Thoracic aorta (tissue), 2 donors: Measurements from ENCODE around the gene YEATS4. TPM values are rescaled to one million over a fixed set of nuclear protein-coding genes. Genes with fewer than 3 reads are reported as not detected.
A peak's percentile ranks its signal among the peaks of the same experiment; 100 is the strongest.

Experiments used
- ATAC-seq: fragments of 150-250 bp; one replicate; pipeline ENCODE4 v1.8.0; 2017; ENCODE audit warnings: low read depth; ENCODE audit not compliant: insufficient number of reproducible peaks, low FRiP score
- DNase-seq: peaks from one replicate; pipeline ENCODE4 v3.0.0-alpha.2; 2020; ENCODE audit warnings: low spot score
- H3K27ac ChIP-seq, 2 donors: fragments of 200-600 bp; sonication (generic); 1 replicate in 1 of 2; 2 replicates in 1 of 2; pipeline ENCODE4 v1.5.1; 2016; ENCODE audit warnings: mild to moderate bottlenecking in 2 of 2, moderate library complexity in 2 of 2
- H3K27me3 ChIP-seq: fragments of 200-600 bp; sonication (generic); replicated peaks from 2 replicates; pipeline ENCODE4 v1.6.0; 2016; ENCODE audit warnings: mild to moderate bottlenecking; ENCODE audit not compliant: insufficient read depth
- H3K36me3 ChIP-seq: fragments of 200-600 bp; sonication (generic); one replicate; pipeline ENCODE4 v1.5.1; 2016
- H3K4me1 ChIP-seq, 2 donors: fragments of 200-600 bp; sonication (generic); 1 replicate in 1 of 2; 2 replicates in 1 of 2; pipeline versions ENCODE4 v1.5.1 to v1.6.0; 2016; ENCODE audit warnings: low read depth in 2 of 2, mild to moderate bottlenecking in 1 of 2; ENCODE audit not compliant: control insufficient read depth in 1 of 2
- H3K4me3 ChIP-seq: fragments of 200-600 bp; sonication (generic); 2 replicates; pipeline ENCODE4 v1.5.1; 2016; ENCODE audit warnings: mild to moderate bottlenecking
- H3K9me3 ChIP-seq: fragments of 200-600 bp; sonication (generic); 2 replicates; pipeline ENCODE4 v1.5.1; 2016
- CTCF ChIP-seq: fragments of 200-600 bp; sonication (generic); IDR thresholded peaks from one replicate; pipeline ENCODE4 v1.5.1; 2019; ENCODE audit warnings: antibody characterized with exemption
- total RNA-seq, 2 donors: library from RNA; depleted of rRNA; stranded (reverse); fragments of >200 nt; gene quantifications; one replicate each; pipeline versions ENCODE4 v1.1.0 to v1.2.3, GENCODE V29; 2016

The YEATS4 gene
- total RNA-seq, 2 donors from 2014 or later, result 5.7 to 9.7 TPM

- H3K27me3 ChIP-seq, result no peaks in the 10 kb centered on the region
- H3K27ac ChIP-seq, result no peak overlapping the region
- H3K4me3 ChIP-seq, result peak overlapping the region; percentile 75
- H3K9me3 ChIP-seq, result no peaks in the 10 kb centered on the region
- H3K36me3 ChIP-seq, result no peaks in the 10 kb centered on the region
- DNase-seq, result no peak
- ATAC-seq, result no peak
- no peak for TF ChIP-seq CTCF
- peaks cover 0 to 10% of the 10 kb centered on the region in 2 donors for H3K4me1 ChIP-seq
These were observed 28.0 kb upstream of the YEATS4 start for GRCh38 chr12:69331519-69331908.

GRCh38 chr12:69331909-69332684 is 27.4 kb upstream of the YEATS4 start:
- Histone ChIP-seq H3K9me3 (no peaks in the 10 kb centered on the region), H3K4me1 (peaks cover 0 to 10% of the 10 kb centered on the region in 2 donors), H3K27me3 (no peaks in the 10 kb centered on the region), H3K4me3 (peak overlapping the region; percentile 75), H3K27ac (no peak overlapping the region), H3K36me3 (no peaks in the 10 kb centered on the region)
- DNase-seq (no peak), ATAC-seq (no peak)
- TF ChIP-seq CTCF, result no peak

- H3K4me3 ChIP-seq, result no peak overlapping the region
- no peaks in the 10 kb centered on the region for H3K36me3 ChIP-seq
- no peak overlapping the region for H3K27ac ChIP-seq
- ATAC-seq, result no peak
- H3K27me3 ChIP-seq, result no peaks in the 10 kb centered on the region
- no peak for TF ChIP-seq CTCF
- no peak for DNase-seq
- no peaks in the 10 kb centered on the region for H3K9me3 ChIP-seq
- peaks cover 0 to 10% of the 10 kb centered on the region in 2 donors for H3K4me1 ChIP-seq
These were observed 26.7 kb upstream of the YEATS4 start for GRCh38 chr12:69332815-69333358.

- H3K4me1 ChIP-seq, result peaks cover 0 to 10% of the 10 kb centered on the region in 2 donors
- no peaks in the 10 kb centered on the region for H3K36me3 ChIP-seq
- no peak for ATAC-seq
- no peak for DNase-seq
- no peak overlapping the region for H3K4me3 ChIP-seq
- TF ChIP-seq CTCF, result no peak
- H3K27me3 ChIP-seq, result no peaks in the 10 kb centered on the region
- no peak overlapping the region for H3K27ac ChIP-seq
- no peaks in the 10 kb centered on the region for H3K9me3 ChIP-seq
These were observed 25.4 kb upstream of the YEATS4 start for GRCh38 chr12:69334158-69334557.

GRCh38 chr12:69337311-69338090 is 22.0 kb upstream of the YEATS4 start:
- H3K4me3 ChIP-seq, result no peak overlapping the region
- no peak for ATAC-seq

More at GRCh38 chr12:69337311-69338090, 22.0 kb upstream of the YEATS4 start:
- Histone ChIP-seq H3K4me1 (no peaks in the 10 kb centered on the region), H3K36me3 (no peaks in the 10 kb centered on the region), H3K27me3 (no peaks in the 10 kb centered on the region), H3K9me3 (no peaks in the 10 kb centered on the region), H3K27ac (no peak overlapping the region)
- DNase-seq, result no peak
- TF ChIP-seq CTCF, result no peak
